HEK293 (cell line): Measurements from ENCODE around the gene NR3C1.
A peak's percentile ranks its signal among the peaks of the same experiment; 100 is the strongest.

ENCODE experiments used
- BCL11B ChIP-seq: fragments of 450-650 bp; formaldehyde crosslinking; IDR thresholded peaks from 2 replicates; pipeline ENCODE4 v1.5.1; 2016; ENCODE audit warnings: low read depth, missing biosample characterization, missing genetic modification characterization
- CTCF ChIP-seq: fragments of 450-650 bp; formaldehyde crosslinking; IDR thresholded peaks from 2 replicates; pipeline ENCODE4 v1.5.1; 2016; ENCODE audit warnings: missing biosample characterization, missing genetic modification characterization
- EGR2 ChIP-seq: fragments of 450-650 bp; formaldehyde crosslinking; IDR thresholded peaks from 2 replicates; pipeline ENCODE4 v1.5.1; 2016; ENCODE audit warnings: low read depth, missing biosample characterization, missing genetic modification characterization
- GLIS1 ChIP-seq: fragments of 450-650 bp; formaldehyde crosslinking; IDR thresholded peaks from 2 replicates; pipeline ENCODE4 v1.5.1; 2016; ENCODE audit warnings: missing biosample characterization, missing genetic modification characterization
- HIC1 ChIP-seq: fragments of 450-650 bp; formaldehyde crosslinking; IDR thresholded peaks from 2 replicates; pipeline ENCODE4 v1.5.1; 2016; ENCODE audit warnings: missing biosample characterization, missing genetic modification characterization
- KLF10 ChIP-seq: fragments of 450-650 bp; IDR thresholded peaks from 2 replicates; pipeline ENCODE4 v1.5.1; 2018; ENCODE audit warnings: missing biosample characterization, mild to moderate bottlenecking, missing genetic modification characterization
- KLF17 ChIP-seq: fragments of 450-650 bp; formaldehyde crosslinking; IDR thresholded peaks from 2 replicates; pipeline ENCODE4 v1.5.1; 2016; ENCODE audit warnings: missing biosample characterization, missing genetic modification characterization
- MEIS1 ChIP-seq: sonication (generic); formaldehyde crosslinking; IDR thresholded peaks from 2 replicates; pipeline ENCODE4 v1.8.1; 2022; ENCODE audit warnings: missing genetic modification reagents, mild to moderate bottlenecking, borderline replicate concordance
- MZF1 ChIP-seq: fragments of 450-650 bp; formaldehyde crosslinking; IDR thresholded peaks from 2 replicates; pipeline ENCODE4 v1.5.1; 2017; ENCODE audit warnings: missing biosample characterization, missing genetic modification characterization, borderline replicate concordance
- OSR2 ChIP-seq: fragments of 450-650 bp; formaldehyde crosslinking; IDR thresholded peaks from 2 replicates; pipeline ENCODE4 v1.5.1; 2016; ENCODE audit warnings: missing biosample characterization, missing genetic modification characterization
- PRDM1 ChIP-seq: fragments of 450-650 bp; formaldehyde crosslinking; IDR thresholded peaks from 2 replicates; pipeline ENCODE4; 2016; ENCODE audit warnings: missing biosample characterization, missing genetic modification characterization
- PRDM6 ChIP-seq: fragments of 450-650 bp; formaldehyde crosslinking; IDR thresholded peaks from 2 replicates; pipeline ENCODE4 v1.5.1; 2017; ENCODE audit warnings: missing biosample characterization, missing genetic modification characterization
- SCRT2 ChIP-seq: fragments of 450-650 bp; formaldehyde crosslinking; IDR thresholded peaks from 2 replicates; pipeline ENCODE4 v1.5.1; 2016; ENCODE audit warnings: missing biosample characterization, missing genetic modification characterization
- SP3 ChIP-seq: fragments of 450-650 bp; formaldehyde crosslinking; IDR thresholded peaks from 2 replicates; pipeline ENCODE4 v1.5.1; 2016; ENCODE audit warnings: missing biosample characterization, missing genetic modification characterization
- WT1 ChIP-seq: fragments of 450-650 bp; formaldehyde crosslinking; IDR thresholded peaks from 2 replicates; pipeline ENCODE4 v1.5.1; 2016; ENCODE audit warnings: missing biosample characterization, missing genetic modification characterization
- ZBTB20 ChIP-seq: fragments of 450-650 bp; formaldehyde crosslinking; IDR thresholded peaks from 2 replicates; pipeline ENCODE4 v1.5.1; 2016; ENCODE audit warnings: missing biosample characterization, missing genetic modification characterization
- ZBTB48 ChIP-seq: fragments of 450-650 bp; formaldehyde crosslinking; IDR thresholded peaks from 2 replicates; pipeline ENCODE4 v1.5.1; 2016; ENCODE audit warnings: missing biosample characterization, missing genetic modification characterization
- ZEB2 ChIP-seq: fragments of 450-650 bp; formaldehyde crosslinking; IDR thresholded peaks from 2 replicates; pipeline ENCODE4 v1.5.1; 2016; ENCODE audit warnings: missing biosample characterization, missing genetic modification characterization
- ZFHX2 ChIP-seq: fragments of 450-650 bp; formaldehyde crosslinking; conservative IDR thresholded peaks from 2 replicates; pipeline ENCODE4 v1.5.1; 2016; ENCODE audit warnings: missing biosample characterization, missing genetic modification characterization
- ZFP37 ChIP-seq: fragments of 450-650 bp; formaldehyde crosslinking; IDR thresholded peaks from 2 replicates; pipeline ENCODE4 v1.5.1; 2016; ENCODE audit warnings: missing biosample characterization, missing genetic modification characterization
- ZNF132 ChIP-seq: fragments of 450-650 bp; formaldehyde crosslinking; IDR thresholded peaks from 2 replicates; pipeline ENCODE4 v1.5.1; 2017; ENCODE audit warnings: missing biosample characterization, missing genetic modification characterization, borderline replicate concordance
- ZNF140 ChIP-seq: fragments of 450-650 bp; formaldehyde crosslinking; IDR thresholded peaks from 2 replicates; pipeline ENCODE4 v1.5.1; 2016; ENCODE audit warnings: missing biosample characterization, missing genetic modification characterization
- ZNF157 ChIP-seq: fragments of 450-650 bp; formaldehyde crosslinking; IDR thresholded peaks from 2 replicates; pipeline ENCODE4 v1.5.1; 2016; ENCODE audit warnings: missing biosample characterization, missing genetic modification characterization
- ZNF239 ChIP-seq: fragments of 450-650 bp; formaldehyde crosslinking; IDR thresholded peaks from 2 replicates; pipeline ENCODE4 v1.5.1; 2016; ENCODE audit warnings: missing biosample characterization, missing genetic modification characterization
- ZNF37A ChIP-seq: fragments of 450-650 bp; IDR thresholded peaks from 2 replicates; pipeline ENCODE4 v1.5.1; 2018; ENCODE audit warnings: missing biosample characterization, missing genetic modification characterization
- ZNF398 ChIP-seq: fragments of 450-650 bp; formaldehyde crosslinking; IDR thresholded peaks from 2 replicates; pipeline ENCODE4 v1.5.1; 2017; ENCODE audit warnings: missing biosample characterization, missing genetic modification characterization
- ZNF416 ChIP-seq: fragments of 450-650 bp; formaldehyde crosslinking; IDR thresholded peaks from 2 replicates; pipeline ENCODE4 v1.5.1; 2016; ENCODE audit warnings: missing biosample characterization, missing genetic modification characterization
- ZNF624 ChIP-seq: fragments of 450-650 bp; formaldehyde crosslinking; IDR thresholded peaks from 2 replicates; pipeline ENCODE4 v1.5.1; 2017; ENCODE audit warnings: missing biosample characterization, missing genetic modification characterization
- ZNF692 ChIP-seq: fragments of 450-650 bp; formaldehyde crosslinking; IDR thresholded peaks from 2 replicates; pipeline ENCODE4 v1.5.1; 2016; ENCODE audit warnings: missing biosample characterization, missing genetic modification characterization
- ZNF777 ChIP-seq: fragments of 450-650 bp; formaldehyde crosslinking; IDR thresholded peaks from 2 replicates; pipeline ENCODE4 v1.5.1; 2017; ENCODE audit warnings: missing biosample characterization, missing genetic modification characterization, borderline replicate concordance

Gene NR3C1

GRCh38 chr5:143244000-143244736, 159.3 kb downstream of the NR3C1 start (continued):
- TF ChIP-seq KLF17 (0 out of 2 replicates have a peak, but pooled peaks have one; percentile 46), EGR2 (tag by site-specific recombination) (peak; percentile 35), ZNF239 (tag by site-specific recombination) (no peak), BCL11B (tag by site-specific recombination) (no peak), ZNF140 (tag by site-specific recombination) (0 out of 2 replicates have a peak, but pooled peaks have one; percentile 5), KLF10 (tag by site-specific recombination) (0 out of 2 replicates have a peak, but pooled peaks have one; percentile 33), ZNF416 (tag by site-specific recombination) (no peak), ZBTB20 (tag by site-specific recombination) (no peak), ZNF157 (tag by site-specific recombination) (no peak), MEIS1 (CRISPR knock-in tag) (no peak), SCRT2 (tag by site-specific recombination) (peak; percentile 88), ZNF132 (no peak), CTCF (tag by site-specific recombination) (no peak), ZNF398 (peak; percentile 52; the same call in 1 of the 2 replicates), PRDM1 (tag by site-specific recombination) (peak; percentile 62; the same call in 1 of the 2 replicates), WT1 (tag by site-specific recombination) (no peak), ZNF692 (tag by site-specific recombination) (no peak), HIC1 (peak; percentile 49; the same call in 1 of the 2 replicates), ZNF624 (tag by site-specific recombination) (no peak), ZFHX2 (tag by site-specific recombination) (peak; percentile 71), ZNF37A (tag by site-specific recombination) (no peak), ZEB2 (tag by site-specific recombination) (peak; percentile 31; the same call in 1 of the 2 replicates), GLIS1 (tag by site-specific recombination) (peak; percentile 47), PRDM6 (no peak), ZBTB48 (tag by site-specific recombination) (no peak), ZNF777 (tag by site-specific recombination) (no peak), ZFP37 (tag by site-specific recombination) (peak; percentile 62; the same call in 1 of the 2 replicates), OSR2 (tag by site-specific recombination) (no peak), MZF1 (no peak), SP3 (tag by site-specific recombination) (peak; percentile 33)
